ENCODE results near the gene SACM1L. TPM values are rescaled to one million over a fixed set of nuclear protein-coding genes. Genes with fewer than 3 reads are reported as not detected.

Gene SACM1L
- total and polyA plus RNA-seq, 2 of the 13 experiments (the other 11 are each of a cell fraction or from before 2014, with no cell fraction given): 15.1 to 27.8 TPM

DNA sequence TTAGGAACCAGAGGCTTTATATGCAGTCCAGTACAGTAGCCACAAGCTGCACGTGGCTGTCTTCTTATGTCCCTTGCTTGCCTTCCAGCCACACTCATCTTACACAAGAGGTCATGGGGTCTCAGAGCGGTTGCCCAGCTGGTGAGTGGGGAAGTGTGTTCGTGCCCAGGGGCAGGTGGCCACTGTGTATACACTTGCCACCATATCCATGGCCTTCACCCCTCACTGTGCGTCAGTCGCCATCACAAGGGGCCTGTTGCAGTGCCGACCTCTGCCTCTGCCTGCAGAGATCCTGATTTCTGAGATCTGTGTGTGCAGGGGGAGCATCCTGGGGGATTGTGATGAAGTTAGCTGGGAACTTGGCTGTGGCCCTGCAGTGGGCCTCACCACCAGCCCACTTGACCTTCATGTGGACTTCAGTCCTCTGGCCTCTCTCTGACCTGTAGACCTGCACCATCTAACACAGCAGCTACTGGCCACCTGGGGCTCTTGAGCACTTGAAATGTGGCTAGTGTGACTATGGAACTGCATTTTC, 43.1 kb upstream of the SACM1L start (continued):
- TF ChIP-seq, protein P1, sequence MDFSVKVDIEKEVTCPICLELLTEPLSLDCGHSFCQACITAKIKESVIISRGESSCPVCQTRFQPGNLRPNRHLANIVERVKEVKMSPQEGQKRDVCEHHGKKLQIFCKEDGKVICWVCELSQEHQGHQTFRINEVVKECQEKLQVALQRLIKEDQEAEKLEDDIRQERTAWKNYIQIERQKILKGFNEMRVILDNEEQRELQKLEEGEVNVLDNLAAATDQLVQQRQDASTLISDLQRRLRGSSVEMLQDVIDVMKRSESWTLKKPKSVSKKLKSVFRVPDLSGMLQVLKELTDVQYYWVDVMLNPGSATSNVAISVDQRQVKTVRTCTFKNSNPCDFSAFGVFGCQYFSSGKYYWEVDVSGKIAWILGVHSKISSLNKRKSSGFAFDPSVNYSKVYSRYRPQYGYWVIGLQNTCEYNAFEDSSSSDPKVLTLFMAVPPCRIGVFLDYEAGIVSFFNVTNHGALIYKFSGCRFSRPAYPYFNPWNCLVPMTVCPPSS (IDR thresholded peaks at IDR 0.05): no peak
- TF ChIP-seq MZF1 (CRISPR knock-in tag; IDR thresholded peaks at IDR 0.05; ENCODE audit: borderline replicate concordance) (no peak), ZSCAN20 (CRISPR knock-in tag; IDR thresholded peaks at IDR 0.05; ENCODE audit: borderline replicate concordance) (no peak), ZSCAN21 (CRISPR knock-in tag; IDR thresholded peaks at IDR 0.05; ENCODE audit: borderline replicate concordance) (0 out of 2 replicates have a peak, but pooled peaks have one; percentile 39), RFX3 (CRISPR knock-in tag; IDR thresholded peaks at IDR 0.05) (no peak), ZNF432 (CRISPR knock-in tag; IDR thresholded peaks at IDR 0.05; ENCODE audit: borderline replicate concordance) (no peak), ZNF598 (CRISPR knock-in tag; IDR thresholded peaks at IDR 0.05; ENCODE audit: borderline replicate concordance) (no peak), ZNF550 (CRISPR knock-in tag; IDR thresholded peaks at IDR 0.05; ENCODE audit: borderline replicate concordance) (no peak), ZNF652 (CRISPR knock-in tag; IDR thresholded peaks at IDR 0.05; ENCODE audit: borderline replicate concordance, low read depth) (no peak), THAP11 (CRISPR knock-in tag; IDR thresholded peaks at IDR 0.05) (0 out of 2 replicates have a peak, but pooled peaks have one; percentile 15), ZNF121 (CRISPR knock-in tag; IDR thresholded peaks at IDR 0.05) (no peak), RXRA (CRISPR knock-in tag; IDR thresholded peaks at IDR 0.05) (peak; percentile 85), ZBTB42 (CRISPR knock-in tag; IDR thresholded peaks at IDR 0.05) (no peak), KMT2A (CRISPR knock-in tag; IDR thresholded peaks at IDR 0.05) (no peak), ZNF549 (CRISPR knock-in tag; IDR thresholded peaks at IDR 0.05) (no peak)
- TF ChIP-seq, protein P2, sequence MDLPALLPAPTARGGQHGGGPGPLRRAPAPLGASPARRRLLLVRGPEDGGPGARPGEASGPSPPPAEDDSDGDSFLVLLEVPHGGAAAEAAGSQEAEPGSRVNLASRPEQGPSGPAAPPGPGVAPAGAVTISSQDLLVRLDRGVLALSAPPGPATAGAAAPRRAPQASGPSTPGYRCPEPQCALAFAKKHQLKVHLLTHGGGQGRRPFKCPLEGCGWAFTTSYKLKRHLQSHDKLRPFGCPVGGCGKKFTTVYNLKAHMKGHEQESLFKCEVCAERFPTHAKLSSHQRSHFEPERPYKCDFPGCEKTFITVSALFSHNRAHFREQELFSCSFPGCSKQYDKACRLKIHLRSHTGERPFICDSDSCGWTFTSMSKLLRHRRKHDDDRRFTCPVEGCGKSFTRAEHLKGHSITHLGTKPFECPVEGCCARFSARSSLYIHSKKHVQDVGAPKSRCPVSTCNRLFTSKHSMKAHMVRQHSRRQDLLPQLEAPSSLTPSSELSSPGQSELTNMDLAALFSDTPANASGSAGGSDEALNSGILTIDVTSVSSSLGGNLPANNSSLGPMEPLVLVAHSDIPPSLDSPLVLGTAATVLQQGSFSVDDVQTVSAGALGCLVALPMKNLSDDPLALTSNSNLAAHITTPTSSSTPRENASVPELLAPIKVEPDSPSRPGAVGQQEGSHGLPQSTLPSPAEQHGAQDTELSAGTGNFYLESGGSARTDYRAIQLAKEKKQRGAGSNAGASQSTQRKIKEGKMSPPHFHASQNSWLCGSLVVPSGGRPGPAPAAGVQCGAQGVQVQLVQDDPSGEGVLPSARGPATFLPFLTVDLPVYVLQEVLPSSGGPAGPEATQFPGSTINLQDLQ (CRISPR knock-in tag; IDR thresholded peaks at IDR 0.05): no peak
- TF ChIP-seq, protein P3, sequence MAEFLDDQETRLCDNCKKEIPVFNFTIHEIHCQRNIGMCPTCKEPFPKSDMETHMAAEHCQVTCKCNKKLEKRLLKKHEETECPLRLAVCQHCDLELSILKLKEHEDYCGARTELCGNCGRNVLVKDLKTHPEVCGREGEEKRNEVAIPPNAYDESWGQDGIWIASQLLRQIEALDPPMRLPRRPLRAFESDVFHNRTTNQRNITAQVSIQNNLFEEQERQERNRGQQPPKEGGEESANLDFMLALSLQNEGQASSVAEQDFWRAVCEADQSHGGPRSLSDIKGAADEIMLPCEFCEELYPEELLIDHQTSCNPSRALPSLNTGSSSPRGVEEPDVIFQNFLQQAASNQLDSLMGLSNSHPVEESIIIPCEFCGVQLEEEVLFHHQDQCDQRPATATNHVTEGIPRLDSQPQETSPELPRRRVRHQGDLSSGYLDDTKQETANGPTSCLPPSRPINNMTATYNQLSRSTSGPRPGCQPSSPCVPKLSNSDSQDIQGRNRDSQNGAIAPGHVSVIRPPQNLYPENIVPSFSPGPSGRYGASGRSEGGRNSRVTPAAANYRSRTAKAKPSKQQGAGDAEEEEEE (CRISPR knock-in tag; IDR thresholded peaks at IDR 0.05; ENCODE audit: borderline replicate concordance): no peak
- TF ChIP-seq, protein P4, sequence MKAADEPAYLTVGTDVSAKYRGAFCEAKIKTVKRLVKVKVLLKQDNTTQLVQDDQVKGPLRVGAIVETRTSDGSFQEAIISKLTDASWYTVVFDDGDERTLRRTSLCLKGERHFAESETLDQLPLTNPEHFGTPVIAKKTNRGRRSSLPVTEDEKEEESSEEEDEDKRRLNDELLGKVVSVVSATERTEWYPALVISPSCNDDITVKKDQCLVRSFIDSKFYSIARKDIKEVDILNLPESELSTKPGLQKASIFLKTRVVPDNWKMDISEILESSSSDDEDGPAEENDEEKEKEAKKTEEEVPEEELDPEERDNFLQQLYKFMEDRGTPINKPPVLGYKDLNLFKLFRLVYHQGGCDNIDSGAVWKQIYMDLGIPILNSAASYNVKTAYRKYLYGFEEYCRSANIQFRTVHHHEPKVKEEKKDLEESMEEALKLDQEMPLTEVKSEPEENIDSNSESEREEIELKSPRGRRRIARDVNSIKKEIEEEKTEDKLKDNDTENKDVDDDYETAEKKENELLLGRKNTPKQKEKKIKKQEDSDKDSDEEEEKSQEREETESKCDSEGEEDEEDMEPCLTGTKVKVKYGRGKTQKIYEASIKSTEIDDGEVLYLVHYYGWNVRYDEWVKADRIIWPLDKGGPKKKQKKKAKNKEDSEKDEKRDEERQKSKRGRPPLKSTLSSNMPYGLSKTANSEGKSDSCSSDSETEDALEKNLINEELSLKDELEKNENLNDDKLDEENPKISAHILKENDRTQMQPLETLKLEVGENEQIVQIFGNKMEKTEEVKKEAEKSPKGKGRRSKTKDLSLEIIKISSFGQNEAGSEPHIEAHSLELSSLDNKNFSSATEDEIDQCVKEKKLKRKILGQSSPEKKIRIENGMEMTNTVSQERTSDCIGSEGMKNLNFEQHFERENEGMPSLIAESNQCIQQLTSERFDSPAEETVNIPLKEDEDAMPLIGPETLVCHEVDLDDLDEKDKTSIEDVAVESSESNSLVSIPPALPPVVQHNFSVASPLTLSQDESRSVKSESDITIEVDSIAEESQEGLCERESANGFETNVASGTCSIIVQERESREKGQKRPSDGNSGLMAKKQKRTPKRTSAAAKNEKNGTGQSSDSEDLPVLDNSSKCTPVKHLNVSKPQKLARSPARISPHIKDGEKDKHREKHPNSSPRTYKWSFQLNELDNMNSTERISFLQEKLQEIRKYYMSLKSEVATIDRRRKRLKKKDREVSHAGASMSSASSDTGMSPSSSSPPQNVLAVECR (CRISPR knock-in tag; IDR thresholded peaks at IDR 0.05; ENCODE audit: borderline replicate concordance): no peak
